GM19395 (cell line): Measurements from ENCODE around the gene TTC28.
"Not testable (repeated sequence)": the region's sequence is repeated elsewhere in the genome, so short reads cannot be mapped to it uniquely, and the experiment has no call there.

ENCODE experiments used
- ATAC-seq: cut with Tn5 transposase; IDR thresholded peaks from one replicate; pipeline ENCODE4 v1.9.1; 2021; ENCODE audit warnings: mild to moderate bottlenecking, moderate library complexity; ENCODE audit not compliant: unreplicated experiment

TTC28 gene

DNA sequence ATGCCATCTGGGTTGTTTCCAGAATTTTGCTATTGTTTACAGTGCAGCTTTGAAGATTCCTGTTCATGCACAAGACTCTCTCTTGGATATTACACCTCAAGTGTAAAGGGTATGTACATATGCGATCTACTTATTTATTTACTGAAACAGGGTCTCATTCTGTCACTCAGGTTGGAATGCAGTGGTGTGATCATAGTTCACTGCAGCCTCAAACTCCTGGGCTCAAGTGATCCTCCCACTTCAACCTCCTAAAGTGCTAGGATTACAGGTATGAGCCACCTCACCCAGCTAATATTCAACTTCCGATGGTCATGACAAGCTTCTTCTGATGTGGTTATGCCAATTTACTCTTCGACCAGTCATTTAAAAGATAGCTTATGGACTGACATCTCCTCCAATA, 602.5 kb downstream of the TTC28 start:
- no peak for ATAC-seq

DNA sequence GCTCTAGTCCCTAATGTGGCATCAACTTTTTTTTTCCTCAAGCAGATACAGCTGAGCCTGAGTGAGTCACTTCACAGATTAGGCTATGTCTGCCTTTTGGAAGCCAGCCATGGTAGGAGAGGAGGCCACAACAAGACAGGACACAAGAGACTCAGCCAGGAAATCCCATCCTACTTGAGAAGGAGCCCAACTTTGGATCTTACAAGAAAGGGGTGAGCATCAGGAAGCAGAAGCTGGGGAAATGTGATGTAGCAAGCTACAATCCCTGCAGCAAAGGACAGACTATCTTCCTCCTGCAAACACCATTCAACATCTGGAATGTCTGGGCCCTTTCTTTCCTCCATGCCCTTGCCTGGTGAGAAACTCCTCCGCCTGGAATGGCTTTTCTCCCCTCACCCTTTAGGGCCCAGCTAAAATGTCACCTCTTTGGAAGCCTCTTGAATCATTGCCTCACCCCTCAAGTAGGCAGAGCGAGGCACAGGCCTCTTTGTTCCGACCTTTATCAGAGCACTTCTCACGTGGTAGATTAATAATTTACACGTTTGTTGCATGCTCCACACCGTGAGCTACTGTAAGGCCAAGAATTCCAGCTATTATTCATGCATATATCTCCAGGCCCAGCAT, 604.2 kb downstream of the TTC28 start:
- no peak for ATAC-seq

DNA sequence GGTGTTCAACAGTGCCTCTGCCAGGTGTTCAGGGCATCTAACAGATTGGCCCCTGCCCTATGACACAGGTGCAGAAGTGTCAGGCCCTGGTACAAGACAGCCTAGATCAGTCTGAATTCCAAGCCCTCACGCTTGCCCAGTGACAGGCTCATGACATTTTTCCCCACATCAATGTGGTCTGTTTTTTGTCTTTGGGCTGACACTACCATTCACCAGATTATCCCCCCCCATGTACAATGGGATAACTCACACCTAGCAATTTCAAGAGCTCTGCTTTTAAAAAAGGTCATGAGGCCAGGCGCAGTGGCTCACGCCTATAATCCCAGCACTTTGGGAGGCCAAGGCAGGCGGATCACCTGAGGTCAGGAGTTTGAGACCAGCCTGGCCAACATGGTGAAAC, 605.1 kb downstream of the TTC28 start:
- no peak for ATAC-seq

DNA sequence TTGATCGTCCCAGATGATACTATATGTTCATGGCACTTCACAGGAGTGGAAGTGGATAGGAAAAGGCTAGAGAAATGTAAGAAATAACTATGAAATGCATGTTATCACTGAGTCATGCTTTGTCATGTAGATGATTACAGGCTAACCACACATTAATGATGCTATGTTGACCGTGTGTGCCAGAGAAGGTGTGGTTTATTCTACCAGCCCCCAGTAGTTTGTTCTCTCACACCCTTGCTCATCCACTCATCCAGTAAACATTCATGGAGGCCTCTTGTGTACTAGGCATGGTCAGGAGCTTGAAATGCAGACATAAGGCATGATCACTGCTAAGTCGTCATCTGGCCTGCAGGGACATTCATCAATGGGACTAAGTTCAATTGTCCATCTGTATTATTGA, 607.6 kb downstream of the TTC28 start:
- ATAC-seq, result no peak

DNA sequence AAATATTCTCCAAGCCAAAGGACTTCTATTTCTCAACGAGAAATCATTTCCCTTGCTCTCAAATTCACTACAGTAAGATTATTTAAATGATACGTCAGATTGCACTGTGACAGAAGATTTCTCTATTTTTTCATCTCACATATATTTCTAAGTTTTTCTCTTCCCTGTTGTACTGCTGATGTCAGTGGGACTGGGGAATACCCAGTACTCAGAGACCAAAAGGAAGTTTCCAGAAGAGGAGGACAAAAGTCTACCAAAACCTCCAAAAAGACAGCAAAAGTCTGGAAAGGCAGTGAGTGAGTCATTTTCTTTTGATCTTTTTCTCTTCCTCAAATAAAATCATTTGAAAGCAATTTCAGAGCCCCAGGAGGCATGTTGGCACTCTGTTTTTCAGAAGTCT, 610.8 kb downstream of the TTC28 start:
- no peak for ATAC-seq

DNA sequence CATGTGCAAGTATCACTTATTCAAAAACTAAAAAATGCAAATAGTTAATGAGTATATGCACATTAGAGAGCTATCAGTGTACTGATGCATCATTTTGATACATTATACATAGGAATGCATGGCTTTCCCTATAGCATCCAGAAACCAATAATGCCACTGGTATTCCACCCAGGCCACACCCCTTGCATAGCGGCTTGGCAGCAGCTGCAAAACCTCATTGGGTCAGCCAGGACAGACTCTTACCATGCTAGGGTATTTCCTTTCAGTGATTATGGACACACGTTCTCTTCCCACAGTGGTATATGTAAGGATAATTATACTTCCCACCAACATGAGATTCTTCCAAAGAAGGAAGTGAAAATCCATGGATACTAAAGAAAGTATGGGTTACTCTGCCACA, 614.7 kb downstream of the TTC28 start:
- no peak for ATAC-seq

DNA sequence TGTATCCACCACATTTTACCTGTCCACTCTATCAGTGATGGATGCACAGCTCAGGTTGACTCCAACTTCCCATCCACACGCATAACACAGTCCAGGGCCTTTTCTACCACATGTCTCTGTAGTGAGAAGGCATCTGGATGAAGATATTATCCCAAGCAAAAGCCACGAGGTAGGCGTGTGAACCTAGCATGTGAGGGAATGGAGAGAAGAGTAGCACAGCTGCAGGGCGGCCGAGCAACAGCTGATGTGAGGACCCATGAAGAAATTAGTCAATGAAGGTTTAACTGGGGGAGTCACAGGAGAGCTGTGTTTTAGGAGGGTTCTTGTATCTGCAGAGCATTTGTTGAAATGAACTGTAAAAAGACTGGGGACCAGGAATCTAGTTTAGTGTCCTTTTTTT, 616.0 kb downstream of the TTC28 start:
- ATAC-seq, result no peak

DNA sequence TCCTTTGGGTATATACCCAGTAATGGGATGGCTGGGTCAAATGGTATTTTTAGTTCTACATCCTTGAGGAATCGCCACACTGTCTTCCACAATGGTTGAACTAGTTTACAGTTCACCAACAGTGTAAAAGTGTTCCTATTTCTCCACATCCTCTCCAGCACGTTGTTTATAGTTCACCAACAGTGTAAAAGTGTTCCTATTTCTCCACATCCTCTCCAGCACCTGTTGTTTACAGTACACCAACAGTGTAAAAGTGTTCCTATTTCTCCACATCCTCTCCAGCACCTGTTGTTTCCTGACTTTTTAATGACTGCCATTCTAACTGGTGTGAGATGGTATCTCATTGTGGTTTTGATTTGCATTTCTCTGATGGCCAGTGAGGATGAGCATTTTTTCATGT, 619.0 kb downstream of the TTC28 start:
- ATAC-seq, result not testable (repeated sequence)

DNA sequence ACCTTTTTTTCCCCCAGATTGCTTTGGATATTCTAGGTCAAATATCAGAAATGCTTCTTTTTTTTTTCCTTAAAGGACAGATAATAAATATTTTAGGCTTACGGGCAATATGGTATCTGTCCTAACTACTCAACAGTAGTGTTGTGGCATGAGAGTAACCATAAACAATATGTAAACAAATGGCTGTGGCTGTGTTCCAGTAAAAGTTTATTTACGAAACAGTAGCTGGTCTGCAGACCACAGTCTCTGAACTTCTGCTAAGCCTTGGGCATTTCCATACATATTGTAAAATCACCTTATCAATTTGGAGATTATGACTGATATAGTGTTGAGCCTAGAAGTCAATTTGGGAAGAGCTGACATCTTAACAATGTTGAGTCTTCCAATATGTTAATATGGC, 621.6 kb downstream of the TTC28 start:
- ATAC-seq, result no peak

DNA sequence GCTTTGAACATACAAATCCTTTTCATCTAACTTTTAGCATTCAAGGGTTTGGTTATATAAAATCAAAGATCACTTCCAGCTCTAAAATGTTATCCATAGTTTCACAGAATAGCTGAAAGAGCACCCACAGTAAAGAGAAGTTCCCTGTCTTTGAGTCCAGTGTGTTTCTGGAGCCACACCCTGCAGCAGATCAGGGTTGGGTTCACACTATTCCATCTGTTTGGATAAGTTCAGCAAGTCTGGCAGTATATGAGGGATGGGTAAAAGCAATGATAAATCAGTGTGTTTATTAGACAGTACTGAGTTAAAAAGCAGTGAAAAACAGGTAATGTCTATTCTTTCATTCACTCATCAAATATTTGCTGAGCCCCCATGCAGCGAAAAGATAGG, 624.8 kb downstream of the TTC28 start:
- no peak for ATAC-seq

DNA sequence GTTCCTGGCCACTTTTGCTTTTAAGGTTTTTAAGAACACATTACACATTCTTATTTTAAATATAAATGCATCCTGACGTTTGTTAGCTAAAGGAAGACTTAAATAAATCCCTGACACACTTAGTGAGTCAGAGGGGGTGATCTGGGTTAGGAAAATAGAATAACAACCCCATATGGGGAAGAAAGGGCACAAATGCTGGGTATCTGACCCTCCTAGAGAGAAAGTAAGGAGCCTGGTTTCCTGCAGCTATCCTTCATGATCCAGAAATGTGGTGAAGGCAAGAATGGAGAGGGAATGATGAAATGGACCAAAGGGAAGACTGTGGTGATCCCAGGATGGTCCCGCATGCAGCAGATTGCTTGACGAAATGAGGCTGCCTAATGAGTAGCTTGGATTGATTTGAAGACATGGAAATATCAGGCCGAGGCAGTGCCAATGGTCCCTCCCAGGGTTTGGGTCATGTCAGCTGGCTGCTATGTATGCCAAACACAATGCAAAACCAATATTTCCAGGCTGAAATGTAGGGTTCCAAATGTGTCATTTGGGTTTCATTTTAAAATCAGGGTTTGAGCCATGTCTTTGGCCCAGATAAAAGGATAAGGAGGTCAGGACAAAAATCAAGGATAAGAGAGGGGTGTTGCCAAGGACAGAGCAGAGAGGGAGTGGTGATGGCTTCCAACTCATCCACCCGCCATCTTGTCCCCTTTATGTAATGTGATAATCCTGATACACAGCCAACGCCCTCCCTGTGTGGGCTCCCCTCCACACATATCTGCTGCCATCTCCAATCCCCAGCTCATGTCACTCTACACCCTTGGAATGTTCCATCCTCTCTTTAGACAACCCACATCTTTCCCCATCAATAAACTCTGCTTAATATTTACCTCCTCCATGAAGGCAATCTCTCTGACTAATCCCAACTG, 625.5 kb downstream of the TTC28 start:
- ATAC-seq, result no peak

DNA sequence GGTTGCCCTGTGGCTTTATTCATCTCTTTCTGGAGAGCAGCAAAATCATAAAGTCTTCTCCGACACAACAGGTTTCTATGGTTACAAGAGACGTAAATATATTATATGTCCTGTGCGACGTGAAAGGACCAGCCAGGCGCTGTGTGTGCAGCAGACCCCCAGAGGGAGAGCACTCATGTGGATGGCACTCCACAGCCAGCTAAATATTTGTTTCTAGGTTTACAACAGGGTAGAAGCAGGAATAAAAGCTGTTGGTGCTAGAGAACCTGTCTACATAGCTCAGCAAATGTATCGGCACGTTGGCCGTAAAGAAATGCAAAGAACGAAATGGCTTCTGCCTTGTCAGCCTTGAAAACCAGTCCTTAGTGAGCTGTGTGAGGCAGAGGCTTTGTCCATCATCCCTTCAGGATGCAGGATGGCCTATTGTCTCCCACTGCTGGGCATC, 626.8 kb downstream of the TTC28 start:
- ATAC-seq, result no peak

DNA sequence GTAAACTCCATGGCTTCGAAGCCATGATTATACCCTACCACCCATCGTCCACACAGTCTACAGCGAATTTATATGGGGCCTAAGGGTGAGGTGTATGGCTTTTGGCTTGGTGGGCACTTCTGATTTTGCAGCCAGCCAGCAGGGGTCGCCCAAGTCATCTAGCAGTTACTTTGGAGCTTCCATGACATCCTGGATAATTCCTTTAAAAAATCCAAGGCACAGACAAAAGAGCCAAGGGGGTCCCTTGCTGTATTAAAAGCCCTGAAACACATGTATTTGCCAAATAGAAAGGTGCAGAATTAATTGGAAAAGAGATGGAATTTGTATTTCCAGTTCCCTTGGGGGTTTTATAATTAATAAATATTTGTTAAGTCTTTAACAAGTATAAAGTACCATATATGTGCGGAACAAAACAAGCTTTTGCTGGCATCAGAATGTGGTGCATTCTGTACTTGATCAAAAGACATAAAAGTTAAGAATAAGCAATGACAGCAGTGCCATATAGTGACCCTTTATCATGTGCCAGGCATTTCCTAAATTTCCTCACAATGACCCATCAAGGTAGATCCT, 627.8 kb downstream of the TTC28 start:
- no peak for ATAC-seq

DNA sequence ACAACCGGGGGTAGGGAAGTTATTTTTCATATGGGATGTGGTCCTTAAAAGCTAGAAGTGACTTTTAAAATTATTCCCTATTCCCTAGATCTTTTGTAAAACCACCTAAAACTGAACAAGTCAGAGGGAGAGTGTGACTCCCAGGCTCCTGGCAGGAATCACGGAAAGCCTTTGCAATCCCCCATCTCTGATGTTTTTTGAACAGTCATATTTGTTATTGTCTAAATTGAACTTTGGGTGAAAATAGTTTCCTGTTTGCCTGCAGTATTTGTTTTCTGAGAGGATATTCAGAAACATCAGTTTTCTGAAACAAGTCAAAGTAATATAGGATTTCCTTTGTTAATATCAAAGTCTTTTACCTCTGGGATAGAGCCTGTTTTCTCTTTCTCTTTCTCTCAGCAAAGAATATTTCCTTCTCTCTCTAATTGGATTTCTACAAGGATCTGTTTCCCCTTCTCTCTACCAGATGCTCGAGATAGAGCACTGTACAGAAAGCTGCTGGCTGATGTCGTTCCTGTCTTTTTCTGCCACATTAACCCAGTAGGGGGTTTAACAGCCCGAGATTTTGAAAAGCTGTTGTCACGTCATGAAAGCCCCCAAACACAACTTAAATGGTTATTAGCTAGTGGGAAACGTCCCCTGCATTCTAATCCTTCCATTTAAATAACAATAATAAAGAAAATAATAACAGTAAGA, 628.4 kb downstream of the TTC28 start:
- no peak for ATAC-seq

DNA sequence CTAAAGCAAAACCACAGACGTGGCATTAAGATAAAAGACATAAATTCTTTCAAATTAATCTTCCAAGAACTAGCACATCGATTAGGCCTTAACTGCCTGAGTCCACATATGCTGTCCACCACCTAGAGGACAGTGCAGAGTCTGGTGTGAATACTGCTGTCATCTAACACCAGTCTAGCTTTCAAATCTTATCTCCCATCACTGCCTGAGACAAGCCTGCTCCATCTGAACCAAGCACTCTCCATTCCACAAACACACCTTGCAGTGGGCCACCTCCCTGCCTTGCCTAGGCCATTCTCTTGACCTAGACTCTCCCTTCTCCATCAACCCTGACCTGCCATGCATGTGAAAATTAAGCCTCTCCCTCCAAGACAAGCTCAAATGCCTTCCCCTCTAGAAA, 631.1 kb downstream of the TTC28 start:
- ATAC-seq, result no peak

DNA sequence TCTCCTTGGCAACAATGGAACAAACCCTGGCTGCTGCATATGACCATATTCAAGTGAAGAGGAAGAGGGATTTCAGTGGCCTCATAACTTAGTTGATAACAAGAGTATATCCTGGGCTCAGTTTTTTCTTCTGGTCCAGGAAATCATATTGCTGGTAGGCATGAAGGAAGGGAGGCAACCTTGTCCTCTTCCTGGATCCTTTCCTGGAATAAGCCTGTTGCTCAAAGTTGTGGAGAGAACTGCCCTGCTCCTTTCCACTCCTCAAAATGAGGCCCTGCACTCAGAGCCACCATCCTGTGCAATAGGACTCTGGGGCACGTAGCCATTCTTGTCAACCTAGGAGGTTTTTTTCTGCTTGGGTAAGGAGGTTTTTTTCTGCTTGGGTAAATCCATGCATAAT, 631.9 kb downstream of the TTC28 start:
- no peak for ATAC-seq

DNA sequence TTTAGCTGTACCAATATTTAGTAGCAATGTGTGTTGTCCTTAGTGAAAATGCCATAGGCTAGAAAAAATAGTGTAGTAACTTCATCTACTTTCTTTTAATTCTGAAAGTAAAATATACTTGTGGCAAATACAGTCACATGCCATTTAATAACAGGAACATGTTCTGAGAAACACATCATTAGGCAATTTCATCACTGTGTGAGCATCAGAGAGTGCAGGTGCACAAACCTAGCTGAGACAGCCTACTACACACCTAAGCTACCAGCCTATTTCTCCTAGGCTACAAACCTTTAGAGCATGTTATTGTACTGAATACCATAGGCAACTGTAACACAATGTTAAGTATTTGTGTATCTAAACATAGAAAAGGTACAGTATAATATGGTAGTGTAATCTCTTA, 633.5 kb downstream of the TTC28 start:
- ATAC-seq, result no peak

DNA sequence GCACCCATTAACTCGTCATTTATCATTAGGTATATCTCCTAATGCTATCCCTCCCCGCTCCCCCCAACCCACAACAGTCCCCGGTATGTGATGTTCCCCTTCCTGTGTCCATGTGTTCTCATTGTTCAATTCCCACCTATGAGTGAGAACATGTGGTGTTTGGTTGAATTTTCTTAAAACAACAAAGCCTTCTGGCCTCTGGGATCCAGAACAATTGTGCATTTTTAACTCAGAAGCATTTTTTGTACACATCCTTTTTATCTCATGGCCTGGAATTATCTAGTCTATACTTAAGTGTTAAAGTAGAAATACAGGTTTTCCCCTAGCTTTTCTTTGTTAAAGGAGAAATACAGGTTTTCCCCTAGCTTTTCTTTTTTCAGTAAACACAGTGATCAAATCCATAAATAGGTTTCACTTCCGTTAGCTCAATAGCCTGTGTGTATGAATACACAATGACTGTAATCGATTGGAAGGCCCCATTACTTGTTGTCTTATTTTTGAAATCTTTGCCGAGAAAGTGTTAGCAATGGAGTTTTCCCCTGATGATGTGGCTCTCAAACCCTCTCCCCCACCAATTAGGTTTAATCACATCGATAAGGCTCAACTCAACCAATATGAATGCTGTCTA, 635.0 kb downstream of the TTC28 start:
- ATAC-seq, result no peak

DNA sequence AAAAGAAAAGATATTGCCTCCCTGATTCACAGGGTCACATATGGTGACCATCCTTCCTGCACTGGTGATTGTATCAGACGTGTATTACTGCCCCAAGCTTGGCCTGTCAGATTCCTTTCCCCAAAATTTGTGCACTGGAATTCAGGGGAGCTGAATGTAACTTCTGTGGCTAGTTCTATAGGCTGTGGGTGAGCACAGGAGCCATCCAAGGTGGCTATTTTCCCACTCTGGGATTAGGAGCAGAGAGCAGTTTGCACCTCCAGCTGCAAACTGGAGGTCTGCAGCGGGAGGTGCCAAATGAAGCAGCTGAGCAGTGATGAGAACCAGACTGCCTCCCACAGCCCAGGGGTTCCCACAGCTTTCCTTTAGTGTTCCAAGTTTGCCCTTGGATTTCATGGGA, 636.4 kb downstream of the TTC28 start:
- no peak for ATAC-seq

DNA sequence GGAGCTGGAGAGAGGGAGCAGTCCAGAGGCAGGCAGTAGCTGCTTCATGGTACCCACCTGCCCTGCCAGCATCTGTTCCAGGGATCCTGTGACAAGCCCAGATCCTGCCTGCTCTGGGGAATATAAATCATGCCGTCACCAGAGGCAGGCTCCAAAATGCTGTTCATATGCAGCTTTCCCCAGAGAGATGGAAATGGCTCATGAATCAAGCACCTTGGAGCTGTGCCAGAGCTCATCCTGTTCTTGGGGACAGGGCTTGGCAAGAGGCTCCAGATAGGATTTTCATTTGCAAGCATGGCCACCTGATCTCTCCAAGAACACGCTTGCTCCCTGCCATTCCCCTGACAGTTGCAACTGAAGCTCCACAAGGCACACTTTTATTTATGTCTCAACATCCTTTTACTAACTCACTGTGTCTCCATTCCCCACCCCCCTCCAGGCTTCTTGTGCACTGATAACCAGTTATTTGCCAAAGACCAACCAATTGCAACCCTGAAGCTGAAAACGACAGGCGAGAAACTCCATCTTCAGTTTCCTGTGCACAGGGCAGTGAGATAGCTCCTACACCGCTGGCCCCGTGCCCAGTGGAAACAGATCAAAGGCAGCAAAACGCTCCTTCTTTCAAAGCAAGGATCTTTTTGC, 644.8 kb downstream of the TTC28 start:
- no peak for ATAC-seq
